ENCODE data around the gene SEMA4C. TPM values are rescaled to one million over a fixed set of nuclear protein-coding genes. Genes with fewer than 3 reads are reported as not detected.

SEMA4C gene
- total and polyA plus RNA-seq, 2 of the 4 experiments (the other 2 are of a cell fraction), result 15.8 to 24.3 TPM

GRCh38 chr2:96838345-96839292, 31.3 kb downstream of the SEMA4C start:
- H3K56ac ChIP-seq (ENCODE audit: extremely low read depth, insufficient read depth, low read length), result no peak overlapping the region
- H4K20me1 ChIP-seq (ENCODE audit: insufficient read depth, low read length), result no peaks in the 10 kb centered on the region; the same call in 1 of the 2 replicates
- H3K27me3 ChIP-seq (ENCODE audit: control insufficient read depth, insufficient read depth, low read length), result no peaks in the 10 kb centered on the region
- no peaks in the 10 kb centered on the region for H3K79me1 ChIP-seq (ENCODE audit: low read depth in 1 of 2, low read length in 2 of 2)
- WGBS, 2 experiments (ENCODE audit: extremely low coverage in 2 of 2, insufficient read length in 1 of 2), result 92% methylated on average over 11 of the region's 23 CpGs; no CpG with 5 or more reads in 1 of the 2 experiments
- peak overlapping the region; percentile 78 for H2AK9ac ChIP-seq (replicated peaks; ENCODE audit: low read depth, low read length, poor library complexity)
- H3K9me1 ChIP-seq (ENCODE audit: insufficient read depth, low read length), result no peaks in the 10 kb centered on the region
- H2AK5ac ChIP-seq (ENCODE audit: low read depth, low read length), result no peak overlapping the region
- DNase-seq (no peak), ATAC-seq (ENCODE audit: low read depth) (no peak)
- no peak overlapping the region for H3K18ac ChIP-seq (ENCODE audit: low read depth, low read length)
- POLR2A ChIA-PET (ENCODE audit: unreplicated experiment), result no interaction called here
- H4K5ac ChIP-seq (ENCODE audit: low read depth, low read length), result no peak overlapping the region
- no peak for TF ChIP-seq CTCF (conservative IDR thresholded peaks at IDR 0.05; ENCODE audit: low read depth, low read length)
- no peak for TF ChIP-seq FOS (IDR thresholded peaks at IDR 0.05; ENCODE audit: low read depth, low read length)
- no peak for TF ChIP-seq RAD21 (IDR thresholded peaks at IDR 0.05; ENCODE audit: low read length)
- TF ChIP-seq BHLHE40 (IDR thresholded peaks at IDR 0.05; ENCODE audit: low read depth, low read length), result no peak
- no peak for TF ChIP-seq MAFK (IDR thresholded peaks at IDR 0.05; ENCODE audit: low read depth, low read length)
- TF ChIP-seq POLR2A (IDR thresholded peaks at IDR 0.05; ENCODE audit: low read depth, low read length), result no peak
- TF ChIP-seq RFX5 (IDR thresholded peaks at IDR 0.05; ENCODE audit: low read depth, low read length), result no peak
- TF ChIP-seq USF2 (IDR thresholded peaks at IDR 0.05; ENCODE audit: low read depth, low read length), result no peak
- TF ChIP-seq MXI1 (IDR thresholded peaks at IDR 0.05; ENCODE audit: borderline replicate concordance, low read depth, low read length), result no peak
- TF ChIP-seq, protein P1, sequence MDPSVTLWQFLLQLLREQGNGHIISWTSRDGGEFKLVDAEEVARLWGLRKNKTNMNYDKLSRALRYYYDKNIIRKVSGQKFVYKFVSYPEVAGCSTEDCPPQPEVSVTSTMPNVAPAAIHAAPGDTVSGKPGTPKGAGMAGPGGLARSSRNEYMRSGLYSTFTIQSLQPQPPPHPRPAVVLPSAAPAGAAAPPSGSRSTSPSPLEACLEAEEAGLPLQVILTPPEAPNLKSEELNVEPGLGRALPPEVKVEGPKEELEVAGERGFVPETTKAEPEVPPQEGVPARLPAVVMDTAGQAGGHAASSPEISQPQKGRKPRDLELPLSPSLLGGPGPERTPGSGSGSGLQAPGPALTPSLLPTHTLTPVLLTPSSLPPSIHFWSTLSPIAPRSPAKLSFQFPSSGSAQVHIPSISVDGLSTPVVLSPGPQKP (IDR thresholded peaks at IDR 0.05; ENCODE audit: borderline replicate concordance, low read depth, low read length), result no peak
- no peak for TF ChIP-seq CEBPB (IDR thresholded peaks at IDR 0.05; ENCODE audit: low read depth, low read length)
- intact Hi-C loops (cut with micrococcal nuclease), result no loop called here
- H3K14ac ChIP-seq (replicated peaks; ENCODE audit: low read depth, low read length), result no peak overlapping the region
- no peak overlapping the region for H3K4ac ChIP-seq (ENCODE audit: low read depth, low read length)
- H3K4me3 ChIP-seq (ENCODE audit: insufficient read depth, low read depth, low read length), result no peak overlapping the region
- no peak overlapping the region for H3K27ac ChIP-seq (ENCODE audit: insufficient read depth, low read length)
- no peak overlapping the region for H3K9ac ChIP-seq (ENCODE audit: low read depth, low read length)
- CTCF ChIA-PET, result interaction anchor here (1.1 kb wide), 1 partner anchor 19 kb away, joined by 3 read pairs; the partner anchor contains the start of gene ANKRD39
- no peak overlapping the region for H3K4me2 ChIP-seq (ENCODE audit: low read depth, low read length)
- no peak overlapping the region for H4K8ac ChIP-seq (ENCODE audit: low read depth in 2 of 2, low read length in 2 of 2)
- BruUV-seq (replicated peaks), result no TSS peak
- dilution Hi-C loops (cut with HindIII; ENCODE audit: low sequenced_read_pairs, unreplicated experiment), result no loop called here
- H4K91ac ChIP-seq (ENCODE audit: insufficient read depth, low read depth, low read length), result no peak overlapping the region
- H2AFZ ChIP-seq (replicated peaks; ENCODE audit: low read length, poor library complexity), result no peak overlapping the region
- no peaks in the 10 kb centered on the region for H3K9me3 ChIP-seq (ENCODE audit: control insufficient read depth, insufficient read depth, low read length)
- no peaks in the 10 kb centered on the region for H3K4me1 ChIP-seq (ENCODE audit: control insufficient read depth, insufficient read depth, low read length)
- H2BK15ac ChIP-seq (ENCODE audit: low read depth, low read length), result no peak overlapping the region
- H2BK120ac ChIP-seq (ENCODE audit: low read depth, low read length), result no peak overlapping the region
- H2BK5ac ChIP-seq (ENCODE audit: low read depth, low read length, poor library complexity, severe bottlenecking), result no peak overlapping the region
- no peak overlapping the region for H2BK20ac ChIP-seq (ENCODE audit: low read depth, low read length)
- no peak overlapping the region for H3K23ac ChIP-seq (ENCODE audit: low read depth, low read length)
- in situ Hi-C loops (cut with MboI; ENCODE audit: low sequenced_read_pairs), result no loop called here
- H3K36me3 ChIP-seq (ENCODE audit: control insufficient read depth, insufficient read depth, low read length), result peaks cover 3% of the 10 kb centered on the region; the same call in 1 of the 2 replicates
